CD4-positive, alpha-beta T cell treated with Interleukin-6 at 100 ng/mL for 8 hours (primary cell): ENCODE results near the gene CRB2.

Source experiments
- DNase-seq: peaks from one replicate; pipeline ENCODE4 v3.0.0-alpha.2; 2020; ENCODE audit warnings: mixed read lengths, low spot score

Gene CRB2

DNA sequence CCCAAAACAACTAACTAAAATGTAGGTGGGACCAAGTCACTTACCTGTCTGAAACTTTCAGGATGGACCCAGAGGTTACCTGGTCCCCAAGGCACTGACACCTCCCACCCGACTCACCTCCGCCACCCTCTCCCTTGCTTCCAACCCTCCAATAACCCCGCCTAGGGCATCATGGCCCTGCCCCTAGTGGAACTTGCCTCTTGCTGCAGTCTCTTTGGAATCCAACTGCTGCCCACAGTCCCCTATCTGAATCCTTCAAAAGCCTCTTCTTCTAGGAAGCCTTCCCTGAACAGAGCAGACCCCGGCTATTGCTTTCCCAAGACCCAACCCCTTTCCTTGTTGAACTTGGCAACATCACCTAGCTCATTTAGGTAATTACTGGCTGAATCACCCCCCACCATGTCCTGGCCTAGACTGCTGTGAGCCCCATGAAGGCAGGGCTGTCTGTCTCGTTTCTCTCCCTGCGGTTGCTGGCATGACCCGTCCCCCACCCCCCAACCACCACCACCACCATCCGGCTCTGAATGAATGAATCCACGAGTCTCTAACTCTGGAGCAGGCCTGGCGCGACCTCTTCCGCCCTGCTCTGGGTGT is 9.4 kb downstream of the CRB2 start:
- DNase-seq, result no peak

GRCh38 chr9:123365881-123366528 is 10.0 kb downstream of the CRB2 start:
- no peak for DNase-seq

- DNase-seq, result no peak
These were observed 12.0 kb downstream of the CRB2 start for GRCh38 chr9:123368023-123368422.

GRCh38 chr9:123368536-123369153 is 12.6 kb downstream of the CRB2 start:
- no peak for DNase-seq

DNA sequence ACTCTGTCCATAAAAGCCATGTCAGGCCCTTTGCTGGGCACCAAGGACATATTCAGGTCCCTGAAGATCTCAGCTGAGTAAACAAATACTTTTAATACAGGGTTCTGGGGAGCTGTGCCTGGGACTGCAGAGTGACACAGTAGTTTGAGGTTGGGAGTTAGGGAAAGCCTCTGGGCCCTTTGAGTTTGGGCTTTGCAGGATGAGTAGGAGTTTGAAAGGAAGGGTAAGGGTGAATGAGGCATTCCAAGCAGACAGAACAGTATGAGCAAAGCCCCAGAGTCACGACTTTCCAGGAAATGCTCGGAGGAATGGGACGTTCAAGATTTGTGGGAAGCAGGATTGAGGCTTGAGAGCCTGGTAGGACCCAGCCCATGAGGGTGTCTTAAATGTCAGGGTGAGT is 13.3 kb downstream of the CRB2 start:
- DNase-seq, result no peak

- no peak for DNase-seq
These were observed 14.1 kb downstream of the CRB2 start for GRCh38 chr9:123370108-123370507.

DNA sequence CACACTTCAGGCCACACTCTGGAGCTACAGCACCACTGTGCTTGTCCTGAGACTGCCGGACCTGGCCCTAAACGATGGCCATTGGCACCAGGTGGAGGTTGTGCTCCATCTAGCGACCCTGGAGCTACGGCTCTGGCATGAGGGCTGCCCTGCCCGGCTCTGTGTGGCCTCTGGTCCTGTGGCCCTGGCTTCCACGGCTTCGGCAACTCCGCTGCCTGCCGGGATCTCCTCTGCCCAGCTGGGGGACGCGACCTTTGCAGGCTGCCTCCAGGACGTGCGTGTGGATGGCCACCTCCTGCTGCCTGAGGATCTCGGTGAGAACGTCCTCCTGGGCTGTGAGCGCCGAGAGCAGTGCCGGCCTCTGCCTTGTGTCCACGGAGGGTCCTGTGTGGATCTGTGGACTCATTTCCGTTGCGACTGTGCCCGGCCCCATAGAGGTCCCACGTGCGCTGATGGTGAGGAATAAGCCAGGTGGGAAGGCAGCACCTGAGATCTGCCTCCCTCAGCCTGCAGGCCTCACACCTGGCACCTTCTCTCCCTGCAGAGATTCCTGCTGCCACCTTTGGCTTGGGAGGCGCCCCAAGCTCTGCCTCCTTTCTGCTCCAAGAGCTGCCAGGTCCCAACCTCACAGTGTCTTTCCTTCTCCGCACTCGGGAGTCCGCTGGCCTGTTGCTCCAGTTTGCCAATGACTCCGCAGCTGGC is 14.7 kb downstream of the CRB2 start:
- DNase-seq, result no peak

DNA sequence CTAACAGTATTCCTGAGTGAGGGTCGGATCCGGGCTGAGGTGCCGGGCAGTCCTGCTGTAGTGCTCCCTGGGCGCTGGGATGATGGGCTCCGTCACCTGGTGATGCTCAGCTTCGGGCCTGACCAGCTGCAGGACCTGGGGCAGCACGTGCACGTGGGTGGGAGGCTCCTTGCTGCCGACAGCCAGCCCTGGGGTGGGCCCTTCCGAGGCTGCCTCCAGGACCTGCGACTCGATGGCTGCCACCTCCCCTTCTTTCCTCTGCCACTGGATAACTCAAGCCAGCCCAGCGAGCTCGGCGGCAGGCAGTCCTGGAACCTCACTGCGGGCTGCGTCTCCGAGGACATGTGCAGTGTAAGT is 15.2 kb downstream of the CRB2 start:
- DNase-seq, result no peak

DNA sequence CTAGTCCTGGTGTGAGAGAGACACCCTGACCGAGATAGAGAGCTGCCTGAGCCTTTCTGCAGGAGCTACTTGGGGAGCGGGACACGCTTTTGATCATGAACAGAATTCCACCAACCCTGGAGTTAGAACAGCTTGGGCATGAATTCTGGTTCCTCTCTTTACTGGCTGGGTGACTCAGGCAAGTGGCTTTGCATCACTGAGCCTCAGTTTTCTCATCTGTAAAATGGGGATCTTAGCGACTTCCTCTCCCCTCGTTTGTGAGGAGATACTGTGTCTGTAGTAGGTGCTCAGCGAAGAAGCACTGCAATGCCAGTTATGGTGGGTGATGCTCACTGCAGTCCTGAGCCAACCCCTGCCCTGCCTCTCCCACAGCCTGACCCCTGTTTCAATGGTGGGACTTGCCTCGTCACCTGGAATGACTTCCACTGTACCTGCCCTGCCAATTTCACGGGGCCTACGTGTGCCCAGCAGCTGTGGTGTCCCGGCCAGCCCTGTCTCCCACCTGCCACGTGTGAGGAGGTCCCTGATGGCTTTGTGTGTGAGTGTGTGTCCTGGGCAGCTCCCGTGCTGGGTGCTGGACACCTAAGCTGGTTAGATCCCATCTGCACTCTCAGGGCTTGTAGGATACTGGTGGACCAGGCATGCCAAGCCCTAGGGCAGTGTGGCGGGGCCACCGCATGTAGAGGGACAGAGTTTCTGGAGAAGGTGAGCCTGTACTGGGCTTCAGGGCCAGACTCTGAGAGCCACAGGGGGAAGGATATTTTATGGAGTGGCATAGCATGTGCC is 16.0 kb downstream of the CRB2 start:
- no peak for DNase-seq

DNA sequence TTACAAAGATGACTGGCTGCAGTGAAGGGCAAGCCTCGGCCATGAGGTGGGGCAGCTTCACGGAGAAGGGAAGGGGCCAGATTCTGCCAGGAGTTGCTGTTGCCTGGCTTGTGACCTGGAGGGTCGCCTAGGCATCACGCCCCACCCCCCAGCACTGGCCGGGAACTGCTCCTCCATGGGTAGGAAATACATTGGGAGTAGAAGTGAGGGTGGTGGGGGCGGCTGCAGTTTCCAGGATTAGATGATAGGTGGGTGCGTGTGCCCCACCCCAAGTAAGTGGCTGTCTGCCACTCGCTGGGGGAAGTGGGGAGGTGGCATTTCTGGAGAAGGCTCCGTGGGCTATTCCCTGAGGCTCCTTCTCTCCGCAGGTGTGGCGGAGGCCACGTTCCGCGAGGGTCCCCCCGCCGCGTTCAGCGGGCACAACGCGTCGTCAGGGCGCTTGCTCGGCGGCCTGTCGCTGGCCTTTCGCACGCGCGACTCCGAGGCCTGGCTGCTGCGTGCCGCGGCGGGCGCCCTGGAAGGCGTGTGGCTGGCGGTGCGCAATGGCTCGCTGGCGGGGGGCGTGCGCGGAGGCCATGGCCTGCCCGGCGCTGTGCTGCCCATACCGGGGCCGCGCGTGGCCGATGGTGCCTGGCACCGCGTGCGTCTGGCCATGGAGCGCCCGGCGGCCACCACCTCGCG is 16.9 kb downstream of the CRB2 start:
- no peak for DNase-seq

GRCh38 chr9:123373447-123373923 is 17.5 kb downstream of the CRB2 start:
- no peak for DNase-seq

GRCh38 chr9:123373946-123374345 is 17.9 kb downstream of the CRB2 start:
- DNase-seq, result no peak

GRCh38 chr9:123375469-123376132 is 19.6 kb downstream of the CRB2 start:
- no peak for DNase-seq

DNA sequence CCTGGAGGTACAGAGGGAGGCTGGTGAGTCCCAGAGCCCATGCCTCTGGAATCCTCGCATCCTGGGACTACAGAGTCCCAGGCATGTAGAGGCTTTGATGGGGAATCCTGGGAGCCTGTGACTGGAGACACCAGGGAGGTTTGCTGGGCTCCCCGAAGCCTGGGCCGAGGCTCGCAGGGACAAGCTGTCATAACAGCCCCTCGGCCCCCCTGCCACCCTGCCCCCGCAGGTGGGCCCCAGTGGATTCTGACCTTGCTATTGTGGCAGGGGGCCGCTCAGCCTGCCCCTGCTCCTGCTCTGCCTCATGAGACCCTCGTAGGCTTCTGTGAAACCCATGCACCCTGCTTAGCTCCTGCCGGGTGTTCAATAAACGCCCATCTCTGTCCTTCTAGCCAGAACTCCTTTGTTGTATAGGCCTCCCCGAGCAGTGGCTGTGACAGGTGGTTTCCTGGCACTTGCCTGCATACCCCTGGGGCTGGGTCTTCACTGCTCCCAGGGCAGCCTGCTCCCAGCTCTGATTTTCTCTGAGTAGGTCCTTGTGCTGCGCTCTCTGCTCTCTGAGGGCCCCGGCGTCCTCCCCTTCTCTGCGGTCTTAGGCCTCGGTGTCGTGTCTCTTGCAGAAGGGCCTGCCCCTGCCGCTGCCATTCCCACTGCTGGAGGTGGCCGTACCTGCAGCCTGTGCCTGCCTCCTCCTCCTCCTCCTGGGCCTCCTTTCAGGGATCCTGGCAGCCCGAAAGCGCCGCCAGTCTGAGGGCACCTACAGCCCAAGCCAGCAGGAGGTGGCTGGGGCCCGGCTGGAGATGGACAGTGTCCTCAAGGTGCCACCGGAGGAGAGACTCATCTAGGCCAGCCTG is 20.4 kb downstream of the CRB2 start:
- no peak for DNase-seq

- no peak for DNase-seq
These were observed 21.4 kb downstream of the CRB2 start for GRCh38 chr9:123377211-123377971.

- DNase-seq, result no peak
These were observed 22.0 kb downstream of the CRB2 start for GRCh38 chr9:123378025-123378424.

DNA sequence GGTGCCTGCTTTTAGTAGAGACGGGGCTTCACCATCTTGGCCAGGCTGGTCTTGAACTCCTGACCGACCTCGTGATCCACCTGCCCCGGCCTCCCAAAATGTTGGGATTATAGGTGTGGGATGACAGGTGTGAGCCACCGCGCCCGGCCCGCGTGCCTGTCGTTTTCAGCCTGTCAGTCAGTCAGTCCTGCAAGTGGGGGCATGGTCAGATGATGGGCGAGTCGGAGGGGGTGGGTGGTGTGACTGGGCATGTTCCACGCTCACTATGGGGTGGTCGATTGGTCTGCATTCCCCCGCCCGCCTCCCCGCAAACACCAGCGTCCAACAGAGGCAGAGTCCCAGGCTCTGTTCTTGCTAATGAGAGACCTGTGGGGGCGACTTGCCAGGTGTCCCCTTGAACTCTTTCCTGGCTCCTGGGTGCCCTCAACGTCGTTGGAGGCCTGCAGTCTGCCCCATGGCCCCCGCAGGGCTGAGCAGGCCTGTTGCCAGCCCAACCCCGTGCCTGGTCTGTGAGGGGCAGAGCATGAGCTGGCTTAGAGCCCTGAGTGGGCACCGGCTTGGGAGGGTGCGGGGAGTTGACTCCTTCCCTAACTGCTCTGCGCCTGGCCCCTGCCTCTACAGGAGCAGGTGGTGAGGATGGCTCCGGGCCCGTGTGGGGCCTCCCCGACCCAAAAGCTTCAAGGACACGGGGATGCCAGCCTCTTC is 23.1 kb downstream of the CRB2 start:
- DNase-seq, result no peak

DNA sequence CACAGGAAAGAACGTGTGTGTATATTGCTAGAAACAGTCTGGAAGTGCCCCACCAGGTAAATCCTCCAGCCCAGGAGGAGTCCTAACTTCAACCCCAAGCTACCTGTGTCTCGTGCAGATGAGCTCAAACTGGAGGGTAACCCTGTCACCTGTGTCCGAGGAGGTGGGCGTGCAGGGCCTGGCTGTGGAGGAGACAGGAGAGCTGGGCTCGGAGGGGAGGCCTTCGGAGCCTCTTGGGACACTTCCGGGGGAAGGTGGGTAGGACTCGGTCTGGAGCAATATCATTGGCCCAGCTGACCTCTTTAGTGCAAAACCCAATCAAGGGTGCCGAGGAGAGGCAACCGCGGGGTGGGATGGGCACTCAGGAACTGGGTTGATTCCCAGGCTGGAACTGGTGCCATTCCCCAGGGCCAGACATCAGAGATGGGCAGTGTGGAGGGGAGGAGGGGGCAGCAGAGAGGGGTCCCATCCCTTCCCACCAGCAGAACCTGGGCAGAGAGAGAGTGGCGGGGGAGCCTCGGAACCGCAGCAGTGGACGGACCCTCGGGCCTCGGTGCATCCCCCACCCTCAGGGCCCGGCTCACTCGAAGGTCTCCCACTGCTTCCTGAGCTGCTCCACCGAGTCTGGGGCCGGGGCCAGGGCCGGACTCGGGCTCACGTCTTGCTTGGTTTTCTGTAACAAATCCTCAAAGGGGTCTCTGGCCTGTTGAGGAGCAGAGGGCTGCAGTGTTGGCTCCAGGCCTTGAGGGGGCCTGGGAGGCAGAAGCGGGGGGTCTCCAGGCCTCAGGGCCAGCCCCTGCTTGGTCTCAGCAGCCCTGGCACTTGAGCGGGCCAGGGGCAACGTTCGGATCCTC is 25.1 kb downstream of the CRB2 start:
- no peak for DNase-seq
